Colon (tissue), 2 donors: ENCODE results near the gene MUC5AC.

Source experiments
- FAIRE-seq: peaks from 2 replicates; lab custom pipeline; 2012; peaks lifted over from hg19 to GRCh38; lab: Jason Lieb, UNC
- donor health status: control.
- donor health status: control.

Gene MUC5AC

DNA sequence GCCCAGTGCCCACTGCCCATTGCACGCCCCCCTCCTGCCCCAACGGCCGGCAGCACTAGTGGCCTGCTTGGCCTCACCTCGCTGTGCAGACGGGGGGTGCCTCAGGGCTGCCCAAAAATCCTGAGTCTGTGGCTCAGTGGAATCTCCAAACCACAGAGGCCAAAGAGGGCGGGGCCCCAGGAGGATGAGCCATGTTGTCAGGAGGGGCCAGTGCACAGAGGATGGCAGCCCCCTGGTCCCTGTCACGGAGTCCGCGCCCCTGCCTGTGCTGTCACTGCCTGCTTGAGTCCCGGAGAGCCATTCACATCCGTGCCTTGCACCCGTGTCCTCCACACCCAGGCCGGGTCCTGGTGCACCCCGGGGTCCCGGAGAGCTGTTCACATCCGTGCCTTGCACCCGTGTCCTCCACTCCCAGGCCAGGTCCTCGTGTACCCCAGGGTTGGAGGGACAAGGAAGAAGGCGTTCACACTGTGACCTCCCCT lies 36.4 kb upstream of the MUC5AC start:
- no peak for FAIRE-seq

GRCh38 chr11:1121813-1122663 lies 35.7 kb upstream of the MUC5AC start:
- FAIRE-seq = no peak

GRCh38 chr11:1122664-1123002 lies 35.1 kb upstream of the MUC5AC start:
- no peak for FAIRE-seq

- no peak for FAIRE-seq
Observed at GRCh38 chr11:1123970-1124369, 33.8 kb upstream of the MUC5AC start.

DNA sequence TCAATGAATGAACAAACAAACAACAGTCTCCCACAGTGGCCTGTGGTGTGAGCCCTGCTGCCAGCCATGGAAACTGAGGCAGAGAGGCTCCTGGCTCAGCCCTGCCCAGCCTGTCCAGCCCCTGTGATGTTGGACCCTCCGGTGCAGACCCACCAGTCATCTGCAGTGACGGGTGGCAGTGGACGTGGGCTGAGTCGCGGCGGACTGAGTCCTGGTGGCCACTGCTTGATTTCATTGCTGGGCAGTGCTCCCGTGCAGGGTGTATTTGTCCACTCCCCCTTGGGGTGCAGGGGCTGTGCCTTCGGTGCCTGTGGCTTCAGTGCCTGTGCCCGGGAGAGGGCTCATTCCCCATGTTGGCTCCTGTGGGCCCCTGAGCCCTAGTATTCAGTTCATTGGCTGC lies 31.9 kb upstream of the MUC5AC start:
- no peak for FAIRE-seq

GRCh38 chr11:1126491-1126926 lies 31.2 kb upstream of the MUC5AC start:
- FAIRE-seq = no peak

- FAIRE-seq = no peak
Observed at GRCh38 chr11:1126935-1127663, 30.7 kb upstream of the MUC5AC start.

GRCh38 chr11:1127664-1128162 lies 30.0 kb upstream of the MUC5AC start:
- FAIRE-seq = no peak

DNA sequence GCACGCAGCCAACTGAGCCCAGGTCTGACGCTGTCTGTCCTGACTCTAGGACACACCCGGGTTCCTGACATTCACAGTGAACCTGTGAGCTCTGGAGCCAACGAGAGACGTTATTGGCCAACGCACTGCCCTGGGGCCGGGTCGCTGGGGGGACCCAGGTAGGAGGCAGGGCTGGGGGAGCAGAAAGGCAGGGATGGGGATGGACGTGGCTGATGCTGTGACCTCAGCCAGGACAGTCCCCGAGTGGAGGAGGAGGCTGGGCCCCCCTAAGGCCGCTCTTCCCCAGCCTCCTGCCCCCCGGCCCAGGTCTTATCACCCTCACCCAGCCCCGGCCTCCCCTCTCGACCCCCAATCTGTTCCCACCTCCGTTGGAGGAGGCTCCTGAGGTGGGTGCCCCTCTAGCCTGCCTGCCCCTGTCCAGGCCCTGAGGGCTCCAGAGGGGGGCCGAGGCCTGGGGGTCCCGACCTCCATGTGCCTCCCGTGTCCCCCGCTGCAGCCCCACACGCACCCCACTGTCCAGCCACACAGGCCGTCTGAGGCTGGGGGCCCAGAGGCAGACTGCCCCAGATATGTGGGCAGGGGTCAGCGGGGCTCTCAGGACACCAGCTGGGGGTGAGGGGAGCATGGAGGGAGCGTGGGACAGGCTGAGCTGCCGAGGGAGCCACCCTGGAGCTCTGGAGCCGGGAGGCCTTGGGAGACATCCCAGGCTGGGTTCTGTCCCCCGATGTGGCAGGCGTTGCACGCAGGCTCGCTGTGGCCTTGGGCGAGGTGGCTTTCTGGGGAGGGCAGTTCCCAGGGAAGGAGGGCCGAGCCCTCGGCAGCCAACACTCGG lies 29.2 kb upstream of the MUC5AC start:
- no peak for FAIRE-seq

- no peak for FAIRE-seq
Observed at GRCh38 chr11:1129143-1129610, 28.6 kb upstream of the MUC5AC start.

DNA sequence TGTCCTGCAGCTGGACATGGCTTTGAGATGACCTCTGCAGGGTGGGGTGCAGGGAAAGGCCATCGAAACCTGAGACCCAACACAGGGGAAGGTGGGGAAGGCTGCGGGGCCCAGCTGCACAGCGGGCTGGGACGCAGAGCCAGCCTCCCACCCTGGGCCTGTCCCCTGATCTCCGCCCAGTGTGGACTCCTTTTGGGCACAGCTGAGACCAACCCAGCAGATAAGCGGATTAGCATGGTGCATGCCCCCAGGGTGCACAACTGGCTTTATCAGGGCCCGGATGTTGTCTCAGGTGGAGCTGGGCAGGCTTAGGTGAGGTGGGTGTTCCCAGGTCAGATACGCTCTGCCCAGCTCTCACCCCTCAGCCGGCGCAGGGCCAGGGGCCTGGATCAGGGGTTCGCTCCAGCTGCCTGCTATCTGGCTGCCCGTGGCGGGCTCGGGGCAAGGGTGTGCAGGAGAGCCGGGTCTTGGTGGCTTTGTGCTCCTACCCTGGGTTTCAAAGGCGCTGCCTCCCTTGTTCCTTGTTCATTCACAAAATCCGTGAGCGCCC lies 28.1 kb upstream of the MUC5AC start:
- no peak for FAIRE-seq

GRCh38 chr11:1130276-1131032 lies 27.3 kb upstream of the MUC5AC start:
- FAIRE-seq = no peak

GRCh38 chr11:1131033-1131911 lies 26.5 kb upstream of the MUC5AC start:
- FAIRE-seq = no peak

GRCh38 chr11:1134848-1135445 lies 22.8 kb upstream of the MUC5AC start:
- no peak for FAIRE-seq

GRCh38 chr11:1138097-1138496 lies 19.7 kb upstream of the MUC5AC start:
- no peak for FAIRE-seq

GRCh38 chr11:1139441-1140083 lies 18.2 kb upstream of the MUC5AC start:
- no peak for FAIRE-seq

GRCh38 chr11:1140642-1141490 lies 16.9 kb upstream of the MUC5AC start:
- no peak for FAIRE-seq

GRCh38 chr11:1146365-1146764 lies 11.4 kb upstream of the MUC5AC start:
- FAIRE-seq = no peak
